ENCODE results near the gene MRPS9.

GRCh38 chr2:105130546-105130945 is 92.7 kb downstream of the MRPS9 start:
- no peak for TF ChIP-seq POLR2A (IDR thresholded peaks at IDR 0.05)
- no peak for TF ChIP-seq CTCF (IDR thresholded peaks at IDR 0.05)
